NCI-H187 treated with DMSO at 0.1 percent for 48 hours (cell line): ENCODE data around the gene GABRR2.
"Not testable (repeated sequence)": the region's sequence is repeated elsewhere in the genome, so short reads cannot be mapped to it uniquely, and the experiment has no call there.

Source experiments
- DNase-seq: peaks from one replicate; lab custom pipeline; 2025; lab: John Stamatoyannopoulos, UW

Gene GABRR2

DNA sequence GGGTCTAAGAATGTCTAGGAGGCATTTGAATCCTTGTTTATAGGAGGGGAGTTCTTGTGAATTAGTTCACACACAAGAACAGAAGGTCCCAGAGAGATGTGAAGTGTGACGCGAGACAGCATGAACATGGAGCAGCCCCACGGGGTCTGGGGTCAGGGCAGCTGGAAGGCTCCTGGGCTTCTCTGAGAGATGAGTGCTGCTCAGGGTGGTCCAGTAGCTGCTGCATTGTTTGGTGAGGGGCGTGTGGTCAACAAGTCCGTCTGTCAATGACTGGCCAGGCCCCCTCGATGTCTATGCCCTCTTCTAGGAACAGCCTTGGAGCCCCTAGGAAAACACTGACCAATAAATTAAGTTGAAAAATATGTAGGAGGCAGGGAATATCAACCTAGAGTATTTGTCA lies 57.8 kb downstream of the GABRR2 start:
- DNase-seq, result no peak

DNA sequence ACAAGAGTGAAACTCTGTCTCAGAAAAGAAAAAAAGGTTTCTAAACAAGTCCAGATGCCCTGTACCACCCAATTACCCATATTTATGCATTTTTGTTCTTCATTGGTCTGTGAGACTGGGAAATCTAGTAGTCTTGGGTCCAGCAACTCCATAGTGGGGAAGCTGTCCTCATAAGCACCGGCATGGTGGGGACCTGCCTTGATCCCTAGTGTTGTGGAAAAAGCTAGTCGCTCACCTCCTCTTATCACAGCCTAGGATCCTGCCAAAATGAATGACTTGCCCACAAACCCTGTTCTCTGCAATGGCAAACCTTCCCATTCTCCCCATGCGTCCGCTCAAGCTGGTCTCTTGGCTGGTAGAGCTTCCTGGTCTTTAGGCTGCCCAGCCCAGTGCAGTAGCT lies 59.7 kb downstream of the GABRR2 start:
- no peak for DNase-seq

DNA sequence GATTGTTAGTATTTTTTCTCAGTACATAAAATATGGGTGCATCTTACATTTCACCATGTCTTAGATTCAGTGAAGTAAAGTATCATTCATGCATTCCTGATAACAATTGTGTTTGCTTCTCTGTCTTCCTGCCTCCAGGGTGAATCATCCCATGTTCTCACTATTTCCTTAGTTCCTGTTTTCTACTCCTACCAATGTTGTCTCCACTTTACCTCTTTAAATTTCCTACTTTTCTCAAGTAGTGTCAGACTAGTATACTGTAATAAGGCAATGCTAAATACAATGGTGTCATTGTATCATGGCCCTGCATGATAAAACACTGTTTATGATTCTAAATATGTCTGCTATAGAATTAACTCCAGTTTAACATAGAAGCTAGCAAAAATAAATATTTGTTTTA lies 60.5 kb downstream of the GABRR2 start:
- no peak for DNase-seq

DNA sequence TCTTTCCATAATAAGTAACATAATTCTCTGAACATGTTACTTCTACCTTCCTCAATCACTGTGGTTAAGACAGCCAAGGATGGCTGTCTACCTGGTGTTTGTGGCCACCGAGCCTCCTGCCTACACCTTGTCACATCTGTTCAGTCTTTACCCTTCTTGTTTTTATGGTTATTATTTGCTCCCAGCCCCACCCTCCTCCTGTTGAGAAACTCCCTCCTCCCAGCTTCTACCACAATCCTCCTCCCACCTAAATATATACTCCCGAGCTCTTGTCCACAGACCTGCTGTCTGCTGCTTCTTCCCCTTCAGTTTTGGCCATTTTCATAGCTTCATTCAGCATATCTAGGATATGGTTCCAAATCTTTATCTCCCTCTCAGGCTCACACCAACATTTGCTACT lies 62.2 kb downstream of the GABRR2 start:
- DNase-seq, result no peak

DNA sequence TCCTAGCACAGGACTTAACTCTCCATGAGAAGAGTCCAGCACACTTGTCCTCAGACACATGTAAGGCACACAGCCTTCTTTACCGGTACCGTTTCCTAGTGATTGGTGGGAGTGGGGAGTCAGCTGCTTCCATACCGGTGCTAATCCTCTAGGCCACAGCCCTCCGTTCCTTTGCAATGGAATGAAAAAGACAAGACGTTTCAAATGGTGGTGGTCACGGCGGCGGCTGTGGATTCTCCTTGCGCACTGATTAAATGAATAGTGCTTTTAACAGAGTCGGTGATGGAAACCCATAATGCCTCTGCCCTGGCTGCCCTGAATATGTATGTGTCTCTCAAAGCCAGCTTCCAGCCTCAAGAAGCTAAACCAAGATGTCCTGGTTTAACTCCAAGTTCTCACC lies 63.1 kb downstream of the GABRR2 start:
- DNase-seq, result no peak

DNA sequence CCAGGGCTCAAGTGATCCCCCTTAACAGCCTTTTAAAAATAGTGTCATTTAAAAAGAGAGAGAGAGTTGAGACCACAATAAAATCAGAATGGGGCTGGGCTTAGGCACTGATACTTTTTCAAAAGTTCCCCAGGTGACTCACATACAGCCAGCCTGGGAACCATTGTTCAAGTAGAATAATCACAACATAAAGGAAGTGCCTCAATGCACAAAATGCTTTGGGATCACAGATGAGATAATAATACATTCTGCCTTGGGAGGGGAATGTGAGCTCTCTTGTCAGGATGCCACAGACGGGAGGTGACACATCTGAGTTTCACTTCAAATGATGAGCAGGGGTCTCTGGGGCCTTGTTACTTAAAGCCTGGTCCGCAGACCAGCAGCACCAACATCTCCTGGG lies 63.9 kb downstream of the GABRR2 start:
- DNase-seq, result no peak

DNA sequence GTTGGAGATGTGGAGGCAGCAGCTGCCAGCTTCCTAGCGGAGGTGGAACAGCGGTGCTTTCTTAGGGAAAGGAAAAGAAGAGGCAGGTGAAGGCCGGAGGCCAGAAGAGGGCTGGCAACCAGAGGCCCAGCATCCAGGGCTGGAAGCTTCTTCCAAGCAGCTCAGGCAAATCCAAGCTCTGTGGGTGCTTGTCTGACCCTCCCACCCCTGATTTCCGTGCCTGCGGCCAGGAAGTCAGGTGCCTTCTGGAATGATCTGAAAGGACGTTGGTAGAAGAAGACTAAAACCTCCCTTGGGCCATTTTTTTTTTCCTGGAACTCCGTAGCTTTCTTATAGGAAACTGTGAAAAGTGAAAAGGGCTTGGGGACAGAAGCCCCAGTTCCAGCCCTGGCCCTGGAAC lies 64.9 kb downstream of the GABRR2 start:
- DNase-seq, result no peak

- no peak for DNase-seq
Measured at GRCh38 chr6:89244241-89244985, 70.7 kb downstream of the GABRR2 start.

DNA sequence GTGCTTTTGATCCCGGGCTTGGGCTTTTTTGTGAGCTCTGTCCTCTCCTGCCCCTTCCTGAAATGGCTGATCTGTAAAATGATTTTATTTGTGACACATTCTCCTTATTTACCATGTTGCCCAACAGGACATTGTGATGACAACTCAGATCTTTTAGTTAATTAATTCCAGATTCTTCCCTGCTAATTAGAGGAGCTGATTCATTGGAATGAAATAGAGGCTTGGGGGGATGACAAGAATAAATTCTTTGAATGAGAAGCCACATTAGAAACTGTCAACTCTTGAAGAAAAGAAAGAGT lies 71.8 kb downstream of the GABRR2 start:
- DNase-seq, result no peak

DNA sequence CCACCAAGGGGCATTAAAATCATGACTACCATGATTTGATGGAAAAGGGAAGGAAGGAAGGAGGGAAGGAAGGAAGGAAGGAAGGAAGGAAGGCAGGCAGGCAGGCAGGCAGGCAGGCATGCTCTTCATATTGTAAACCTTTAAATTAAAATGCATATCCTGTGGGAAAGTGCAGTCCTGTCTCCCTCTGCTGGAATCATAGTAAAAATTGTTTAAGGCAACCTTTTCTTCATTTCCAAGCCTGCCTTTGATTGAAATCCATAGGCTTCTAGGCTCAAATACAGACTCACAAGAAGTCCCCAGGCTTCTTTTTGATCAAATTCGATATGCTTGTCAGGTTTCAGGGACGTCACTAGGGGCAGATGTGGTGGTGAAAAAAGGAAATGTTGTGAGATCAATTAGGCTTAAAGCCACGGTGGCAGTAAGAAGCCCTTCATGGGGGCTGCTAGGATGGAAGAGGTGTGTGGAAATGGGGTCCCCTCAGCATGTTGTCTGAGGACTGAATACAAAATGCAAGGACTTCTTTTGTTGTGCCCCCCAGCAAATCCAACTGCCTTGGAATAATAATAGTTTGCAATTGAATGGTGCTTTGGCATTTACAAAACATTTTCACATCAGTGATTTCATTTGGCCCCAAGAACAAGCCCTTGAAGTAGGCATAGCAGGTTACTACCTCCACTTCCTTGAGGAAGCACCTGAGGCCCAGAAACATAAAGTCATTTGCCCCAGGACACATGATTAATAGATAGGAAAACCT lies 72.3 kb downstream of the GABRR2 start:
- DNase-seq, result peak; percentile 20

GRCh38 chr6:89239338-89239737 lies 75.8 kb downstream of the GABRR2 start:
- no peak for DNase-seq

- no peak for DNase-seq
Measured at GRCh38 chr6:89237158-89237557, 77.9 kb downstream of the GABRR2 start.

GRCh38 chr6:89233605-89234004 lies 81.5 kb downstream of the GABRR2 start:
- not testable (repeated sequence) for DNase-seq

GRCh38 chr6:89222712-89223039 lies 92.4 kb downstream of the GABRR2 start:
- DNase-seq, result no peak

DNA sequence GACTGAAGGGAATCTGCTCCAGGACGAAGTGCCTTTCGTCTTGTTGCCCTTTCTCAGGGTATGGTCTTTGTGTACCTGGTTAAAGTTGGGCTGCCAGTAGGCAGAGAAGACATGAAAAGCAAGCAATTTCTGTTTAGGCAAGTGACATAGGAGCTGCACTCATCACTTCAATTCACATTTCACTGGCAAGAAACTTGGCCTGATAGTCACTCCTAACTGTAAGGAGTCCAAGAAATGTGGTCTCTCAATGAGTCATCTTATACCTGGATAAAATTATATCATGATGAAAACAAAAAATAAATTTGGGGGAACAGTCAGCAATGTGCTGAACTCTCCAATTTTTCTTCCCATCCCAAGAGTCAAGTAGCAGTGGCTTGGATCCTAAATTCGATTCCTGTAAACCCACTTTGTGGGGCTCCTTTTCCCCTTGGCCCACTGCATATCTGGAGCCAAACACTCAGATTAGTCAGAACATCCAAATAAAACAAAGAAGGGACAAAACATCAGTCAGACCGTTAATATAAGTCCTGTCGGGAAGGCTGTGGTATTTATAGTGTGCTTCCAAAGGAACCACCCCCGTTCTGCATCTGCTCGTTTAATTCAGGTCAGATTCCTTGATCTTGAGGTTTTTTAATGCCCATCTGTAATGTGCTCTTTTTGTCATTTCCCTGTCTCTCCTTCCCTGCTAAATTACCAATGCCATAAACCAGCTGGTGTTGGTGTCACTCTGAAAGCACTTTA lies 93.0 kb downstream of the GABRR2 start:
- no peak for DNase-seq

DNA sequence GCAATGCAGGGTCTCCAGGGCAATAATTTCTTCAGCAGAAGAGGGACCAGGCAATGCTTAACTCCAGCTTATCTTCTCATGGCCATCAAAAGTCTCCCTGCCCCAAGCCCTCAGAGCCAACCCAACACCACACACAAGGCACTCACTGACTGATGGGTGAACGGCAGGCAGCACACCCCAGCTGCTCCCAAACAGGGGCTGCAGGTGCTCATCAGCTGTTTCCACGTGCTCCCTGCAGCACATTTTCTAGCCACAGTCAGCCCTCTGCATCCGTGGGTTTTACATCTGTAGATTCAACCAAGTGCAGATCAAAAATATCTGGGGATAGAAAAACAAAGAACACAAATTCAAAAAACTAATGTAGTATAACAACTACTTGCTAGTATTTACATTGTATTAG lies 94.0 kb downstream of the GABRR2 start:
- DNase-seq, result no peak

DNA sequence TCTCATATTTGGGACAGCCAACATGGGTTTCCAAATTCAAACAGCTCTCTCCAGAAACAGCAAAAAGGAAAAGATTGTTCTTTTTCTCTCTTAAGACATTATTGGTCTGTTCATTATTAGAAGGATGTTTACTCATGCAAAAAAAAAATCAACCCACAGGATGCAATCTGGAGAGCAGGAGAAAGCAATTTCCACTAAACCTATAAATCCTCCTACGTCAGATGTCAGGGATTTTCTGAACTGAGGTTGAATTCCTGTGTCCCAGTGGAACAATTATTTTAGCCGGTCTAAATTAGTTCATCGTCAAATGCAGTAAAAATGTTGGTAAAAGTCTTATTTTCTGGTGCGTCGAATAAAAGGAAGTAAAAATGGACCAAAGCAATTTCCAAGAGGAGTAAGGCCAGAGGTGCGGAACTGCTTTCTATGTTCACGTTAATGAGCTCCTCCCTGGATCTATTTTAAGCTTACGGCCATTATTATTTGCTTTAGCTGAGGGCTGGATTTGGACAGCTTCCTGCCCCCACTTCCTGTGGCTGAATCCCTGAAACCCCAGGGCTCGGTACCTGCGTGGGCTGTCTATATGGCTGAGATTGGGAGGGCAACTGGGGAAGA lies 97.7 kb downstream of the GABRR2 start, which contains the start of gene GABRR1:
TSS of gene GABRR1 (minus strand) at position 60 of the 612 bp plus-strand sequence. CDS start at position 24, 36 bp downstream.
- no peak for DNase-seq

- DNase-seq, result no peak
Measured at GRCh38 chr6:89216411-89216810, 98.7 kb downstream of the GABRR2 start.

- no peak for DNase-seq
Measured at GRCh38 chr6:89215391-89215790, 99.7 kb downstream of the GABRR2 start.

GRCh38 chr6:89214197-89214596 lies 100.9 kb downstream of the GABRR2 start:
- DNase-seq, result no peak

GRCh38 chr6:89212472-89212871 lies 102.6 kb downstream of the GABRR2 start:
- no peak for DNase-seq

DNA sequence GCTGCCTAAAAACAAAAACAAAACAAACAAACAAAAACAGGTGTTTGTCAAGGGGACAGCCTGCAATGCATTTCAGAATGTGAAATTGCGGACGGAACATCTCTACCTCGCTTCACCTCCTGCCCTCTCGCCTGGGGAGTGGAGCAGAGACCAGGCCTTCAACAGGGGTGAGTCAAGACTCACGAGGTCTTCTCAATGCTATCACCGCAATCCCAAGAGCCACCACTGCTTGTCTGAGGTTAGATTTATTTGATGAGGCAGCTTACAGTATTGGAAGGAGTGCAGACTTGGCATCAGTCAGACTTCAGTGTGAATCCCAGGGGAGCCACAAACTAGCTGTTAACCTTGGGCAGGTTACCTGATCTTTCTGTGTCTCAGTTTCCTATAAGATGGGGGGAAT lies 105.6 kb downstream of the GABRR2 start:
- DNase-seq, result no peak

- DNase-seq, result no peak
Measured at GRCh38 chr6:89208551-89208950, 106.5 kb downstream of the GABRR2 start.
